Measurements from ENCODE around the gene BRIX1. TPM values are rescaled to one million over a fixed set of nuclear protein-coding genes. Genes with fewer than 3 reads are reported as not detected.
A peak's percentile ranks its signal among the peaks of the same experiment; 100 is the strongest.

Gene BRIX1
- total and polyA plus RNA-seq, 2 of the 13 experiments (the other 11 are each of a cell fraction or from before 2014, with no cell fraction given) = 23.6 to 78.4 TPM

DNA sequence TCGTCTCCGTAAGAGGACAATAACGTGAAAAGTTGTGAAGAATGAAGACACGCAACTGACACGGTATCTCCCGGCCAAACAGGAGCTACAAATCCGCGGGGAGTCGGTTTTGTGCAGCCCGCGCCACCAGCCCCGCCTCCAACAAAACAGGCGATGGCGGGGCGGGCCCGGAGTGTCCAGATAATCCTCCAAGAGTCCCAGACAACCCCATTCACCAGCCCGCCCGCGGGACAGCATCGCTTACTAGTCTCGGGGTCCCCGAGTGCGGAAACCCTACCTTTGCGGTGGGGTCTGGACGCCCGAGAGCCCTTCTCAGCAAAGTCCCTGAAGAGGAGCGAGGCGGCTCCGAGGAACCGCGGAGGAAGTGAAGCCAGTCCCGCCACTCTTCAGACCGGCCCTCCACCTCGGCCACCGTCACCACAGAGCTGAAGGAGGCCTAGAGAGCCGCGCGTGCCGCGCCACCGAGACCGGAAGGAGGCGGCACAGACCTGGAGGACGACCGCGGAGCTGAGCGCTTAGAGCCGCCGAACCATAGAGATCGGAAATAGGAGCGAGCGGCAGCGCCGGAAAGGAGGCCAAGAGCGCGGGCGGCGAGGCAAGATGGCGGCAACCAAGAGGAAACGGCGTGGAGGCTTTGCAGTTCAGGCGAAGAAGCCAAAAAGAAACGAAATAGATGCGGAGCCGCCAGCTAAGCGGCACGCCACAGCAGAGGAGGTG, at the start of gene BRIX1, which contains the start of gene RAD1 (continued):
- TF ChIP-seq, protein P1, sequence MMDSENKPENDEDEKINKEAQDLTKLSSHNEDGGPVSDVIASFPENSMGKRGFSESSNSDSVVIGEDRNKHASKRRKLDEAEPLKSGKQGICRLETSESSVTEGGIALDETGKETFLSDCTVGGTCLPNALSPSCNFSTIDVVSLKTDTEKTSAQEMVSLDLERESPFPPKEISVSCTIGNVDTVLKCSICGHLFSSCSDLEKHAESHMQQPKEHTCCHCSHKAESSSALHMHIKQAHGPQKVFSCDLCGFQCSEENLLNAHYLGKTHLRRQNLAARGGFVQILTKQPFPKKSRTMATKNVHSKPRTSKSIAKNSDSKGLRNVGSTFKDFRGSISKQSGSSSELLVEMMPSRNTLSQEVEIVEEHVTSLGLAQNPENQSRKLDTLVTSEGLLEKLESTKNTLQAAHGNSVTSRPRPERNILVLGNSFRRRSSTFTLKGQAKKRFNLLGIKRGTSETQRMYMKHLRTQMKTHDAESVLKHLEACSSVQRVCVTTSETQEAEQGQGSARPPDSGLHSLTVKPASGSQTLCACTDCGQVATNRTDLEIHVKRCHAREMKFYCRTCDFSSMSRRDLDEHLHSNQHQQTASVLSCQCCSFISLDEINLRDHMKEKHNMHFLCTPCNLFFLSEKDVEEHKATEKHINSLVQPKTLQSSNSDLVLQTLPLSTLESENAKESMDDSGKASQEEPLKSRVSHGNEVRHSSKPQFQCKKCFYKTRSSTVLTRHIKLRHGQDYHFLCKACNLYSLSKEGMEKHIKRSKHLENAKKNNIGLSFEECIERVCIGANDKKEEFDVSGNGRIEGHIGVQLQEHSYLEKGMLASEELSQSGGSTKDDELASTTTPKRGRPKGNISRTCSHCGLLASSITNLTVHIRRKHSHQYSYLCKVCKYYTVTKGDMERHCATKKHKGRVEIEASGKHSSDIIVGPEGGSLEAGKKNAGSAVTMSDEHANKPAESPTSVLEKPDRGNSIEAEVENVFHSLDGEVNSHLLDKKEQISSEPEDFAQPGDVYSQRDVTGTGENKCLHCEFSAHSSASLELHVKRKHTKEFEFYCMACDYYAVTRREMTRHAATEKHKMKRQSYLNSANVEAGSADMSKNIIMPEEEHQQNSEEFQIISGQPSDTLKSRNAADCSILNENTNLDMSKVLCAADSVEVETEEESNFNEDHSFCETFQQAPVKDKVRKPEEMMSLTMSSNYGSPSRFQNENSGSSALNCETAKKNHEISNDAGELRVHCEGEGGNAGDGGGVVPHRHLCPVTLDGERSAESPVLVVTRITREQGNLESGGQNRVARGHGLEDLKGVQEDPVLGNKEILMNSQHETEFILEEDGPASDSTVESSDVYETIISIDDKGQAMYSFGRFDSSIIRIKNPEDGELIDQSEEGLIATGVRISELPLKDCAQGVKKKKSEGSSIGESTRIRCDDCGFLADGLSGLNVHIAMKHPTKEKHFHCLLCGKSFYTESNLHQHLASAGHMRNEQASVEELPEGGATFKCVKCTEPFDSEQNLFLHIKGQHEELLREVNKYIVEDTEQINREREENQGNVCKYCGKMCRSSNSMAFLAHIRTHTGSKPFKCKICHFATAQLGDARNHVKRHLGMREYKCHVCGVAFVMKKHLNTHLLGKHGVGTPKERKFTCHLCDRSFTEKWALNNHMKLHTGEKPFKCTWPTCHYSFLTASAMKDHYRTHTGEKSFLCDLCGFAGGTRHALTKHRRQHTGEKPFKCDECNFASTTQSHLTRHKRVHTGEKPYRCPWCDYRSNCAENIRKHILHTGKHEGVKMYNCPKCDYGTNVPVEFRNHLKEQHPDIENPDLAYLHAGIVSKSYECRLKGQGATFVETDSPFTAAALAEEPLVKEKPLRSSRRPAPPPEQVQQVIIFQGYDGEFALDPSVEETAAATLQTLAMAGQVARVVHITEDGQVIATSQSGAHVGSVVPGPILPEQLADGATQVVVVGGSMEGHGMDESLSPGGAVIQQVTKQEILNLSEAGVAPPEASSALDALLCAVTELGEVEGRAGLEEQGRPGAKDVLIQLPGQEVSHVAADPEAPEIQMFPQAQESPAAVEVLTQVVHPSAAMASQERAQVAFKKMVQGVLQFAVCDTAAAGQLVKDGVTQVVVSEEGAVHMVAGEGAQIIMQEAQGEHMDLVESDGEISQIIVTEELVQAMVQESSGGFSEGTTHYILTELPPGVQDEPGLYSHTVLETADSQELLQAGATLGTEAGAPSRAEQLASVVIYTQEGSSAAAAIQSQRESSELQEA (CRISPR knock-in tag; IDR thresholded peaks at IDR 0.05; ENCODE audit: not compliant biosample characterization) = no peak
- TF ChIP-seq AGO2 (optimal IDR thresholded peaks at IDR 0.05; ENCODE audit: low read depth, low read length) = peak; percentile 69
- TF ChIP-seq, protein P2, sequence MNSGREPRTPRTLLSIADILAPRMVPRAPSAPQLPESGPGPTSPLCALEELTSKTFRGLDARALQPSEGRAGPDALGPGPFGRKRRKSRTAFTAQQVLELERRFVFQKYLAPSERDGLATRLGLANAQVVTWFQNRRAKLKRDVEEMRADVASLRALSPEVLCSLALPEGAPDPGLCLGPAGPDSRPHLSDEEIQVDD (CRISPR knock-in tag; IDR thresholded peaks at IDR 0.05; ENCODE audit: borderline replicate concordance) = no peak
- TF ChIP-seq, protein P3, sequence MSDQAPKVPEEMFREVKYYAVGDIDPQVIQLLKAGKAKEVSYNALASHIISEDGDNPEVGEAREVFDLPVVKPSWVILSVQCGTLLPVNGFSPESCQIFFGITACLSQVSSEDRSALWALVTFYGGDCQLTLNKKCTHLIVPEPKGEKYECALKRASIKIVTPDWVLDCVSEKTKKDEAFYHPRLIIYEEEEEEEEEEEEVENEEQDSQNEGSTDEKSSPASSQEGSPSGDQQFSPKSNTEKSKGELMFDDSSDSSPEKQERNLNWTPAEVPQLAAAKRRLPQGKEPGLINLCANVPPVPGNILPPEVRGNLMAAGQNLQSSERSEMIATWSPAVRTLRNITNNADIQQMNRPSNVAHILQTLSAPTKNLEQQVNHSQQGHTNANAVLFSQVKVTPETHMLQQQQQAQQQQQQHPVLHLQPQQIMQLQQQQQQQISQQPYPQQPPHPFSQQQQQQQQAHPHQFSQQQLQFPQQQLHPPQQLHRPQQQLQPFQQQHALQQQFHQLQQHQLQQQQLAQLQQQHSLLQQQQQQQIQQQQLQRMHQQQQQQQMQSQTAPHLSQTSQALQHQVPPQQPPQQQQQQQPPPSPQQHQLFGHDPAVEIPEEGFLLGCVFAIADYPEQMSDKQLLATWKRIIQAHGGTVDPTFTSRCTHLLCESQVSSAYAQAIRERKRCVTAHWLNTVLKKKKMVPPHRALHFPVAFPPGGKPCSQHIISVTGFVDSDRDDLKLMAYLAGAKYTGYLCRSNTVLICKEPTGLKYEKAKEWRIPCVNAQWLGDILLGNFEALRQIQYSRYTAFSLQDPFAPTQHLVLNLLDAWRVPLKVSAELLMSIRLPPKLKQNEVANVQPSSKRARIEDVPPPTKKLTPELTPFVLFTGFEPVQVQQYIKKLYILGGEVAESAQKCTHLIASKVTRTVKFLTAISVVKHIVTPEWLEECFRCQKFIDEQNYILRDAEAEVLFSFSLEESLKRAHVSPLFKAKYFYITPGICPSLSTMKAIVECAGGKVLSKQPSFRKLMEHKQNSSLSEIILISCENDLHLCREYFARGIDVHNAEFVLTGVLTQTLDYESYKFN (CRISPR knock-in tag; conservative IDR thresholded peaks at IDR 0.05) = peak; percentile 54; the same call in 1 of the 2 replicates
- TF ChIP-seq CEBPB (IDR thresholded peaks at IDR 0.05; ENCODE audit: borderline replicate concordance, low read depth, low read length) = no peak
- no peak for TF ChIP-seq ZNF121 (CRISPR knock-in tag; IDR thresholded peaks at IDR 0.05)
- 0 out of 2 replicates have a peak, but pooled peaks have one; percentile 38 for TF ChIP-seq ZNF709 (CRISPR knock-in tag; IDR thresholded peaks at IDR 0.05)
- TF ChIP-seq, protein P4, sequence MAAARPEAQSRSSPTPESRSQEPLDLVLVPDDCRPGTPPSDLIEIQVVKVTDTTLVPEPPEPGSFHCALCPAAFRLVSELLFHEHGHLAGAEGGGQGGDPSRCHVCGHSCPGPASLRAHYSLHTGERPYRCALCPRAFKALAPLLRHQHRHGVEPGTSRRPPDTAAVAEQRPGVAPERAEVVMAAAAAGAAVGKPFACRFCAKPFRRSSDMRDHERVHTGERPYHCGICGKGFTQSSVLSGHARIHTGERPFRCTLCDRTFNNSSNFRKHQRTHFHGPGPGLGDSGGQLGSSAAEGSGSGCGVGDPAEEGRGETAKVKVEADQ (CRISPR knock-in tag; IDR thresholded peaks at IDR 0.05; ENCODE audit: borderline replicate concordance) = 0 out of 2 replicates have a peak, but pooled peaks have one; percentile 36
- peak; percentile 46; the same call in 1 of the 2 replicates for TF ChIP-seq KLF12 (CRISPR knock-in tag; IDR thresholded peaks at IDR 0.05; ENCODE audit: borderline replicate concordance)
- peak; percentile 82; the same call in 1 of the 2 replicates for TF ChIP-seq SAFB2 (CRISPR knock-in tag; IDR thresholded peaks at IDR 0.05; ENCODE audit: borderline replicate concordance, low read depth)
- TF ChIP-seq, protein P5, sequence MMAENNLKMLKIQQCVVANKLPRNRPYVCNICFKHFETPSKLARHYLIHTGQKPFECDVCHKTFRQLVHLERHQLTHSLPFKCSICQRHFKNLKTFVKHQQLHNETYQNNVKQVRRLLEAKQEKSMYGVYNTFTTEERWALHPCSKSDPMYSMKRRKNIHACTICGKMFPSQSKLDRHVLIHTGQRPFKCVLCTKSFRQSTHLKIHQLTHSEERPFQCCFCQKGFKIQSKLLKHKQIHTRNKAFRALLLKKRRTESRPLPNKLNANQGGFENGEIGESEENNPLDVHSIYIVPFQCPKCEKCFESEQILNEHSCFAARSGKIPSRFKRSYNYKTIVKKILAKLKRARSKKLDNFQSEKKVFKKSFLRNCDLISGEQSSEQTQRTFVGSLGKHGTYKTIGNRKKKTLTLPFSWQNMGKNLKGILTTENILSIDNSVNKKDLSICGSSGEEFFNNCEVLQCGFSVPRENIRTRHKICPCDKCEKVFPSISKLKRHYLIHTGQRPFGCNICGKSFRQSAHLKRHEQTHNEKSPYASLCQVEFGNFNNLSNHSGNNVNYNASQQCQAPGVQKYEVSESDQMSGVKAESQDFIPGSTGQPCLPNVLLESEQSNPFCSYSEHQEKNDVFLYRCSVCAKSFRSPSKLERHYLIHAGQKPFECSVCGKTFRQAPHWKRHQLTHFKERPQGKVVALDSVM (CRISPR knock-in tag; IDR thresholded peaks at IDR 0.05) = peak; percentile 58; the same call in 1 of the 2 replicates

Measured in HepG2 (cell line).